HepG2 (cell line): ENCODE measurements around the gene ACOT8. TPM values are rescaled to one million over a fixed set of nuclear protein-coding genes. Genes with fewer than 3 reads are reported as not detected.
A peak's percentile ranks its signal among the peaks of the same experiment; 100 is the strongest.

Experiments used
- EP300 ChIP-seq, 3 experiments: sonication (generic) in 1 of 3; formaldehyde crosslinking in 1 of 3; IDR thresholded peaks; 2 replicates each; pipeline versions ENCODE4 v1.5.1 to v1.6.1; 2011 to 2020; ENCODE audit warnings: low read depth in 2 of 3, low read length in 2 of 3, borderline replicate concordance in 1 of 3, improper control_type of control experiment in 1 of 3, mild to moderate bottlenecking in 1 of 3, missing genetic modification reagents in 1 of 3, moderate library complexity in 1 of 3
- IRF9 ChIP-seq: sonication (generic); formaldehyde crosslinking; IDR thresholded peaks from 2 replicates; pipeline ENCODE4 v1.8.0; 2022; ENCODE audit warnings: missing genetic modification reagents, mild to moderate bottlenecking, borderline replicate concordance
- NFE2L2 ChIP-seq: fragments of 150-350 bp; IDR thresholded peaks from 2 replicates; pipeline ENCODE4 v1.6.1; 2014; ENCODE audit warnings: low read length
- PRDM10 ChIP-seq: sonication (generic); formaldehyde crosslinking; IDR thresholded peaks from 2 replicates; pipeline ENCODE4 v1.4.0; 2020; ENCODE audit warnings: low read depth, missing genetic modification reagents
- SIN3B ChIP-seq: fragments of 150-350 bp; IDR thresholded peaks from 2 replicates; pipeline ENCODE4 v1.6.1; 2014; ENCODE audit warnings: low read length
- SNRNP70 ChIP-seq: fragments of 200-400 bp; formaldehyde crosslinking; IDR thresholded peaks from 2 replicates; pipeline ENCODE4 v1.6.1; 2017; ENCODE audit warnings: mild to moderate bottlenecking, low read depth, low read length, moderate library complexity
- TAF15 ChIP-seq: fragments of 200-400 bp; formaldehyde crosslinking; IDR thresholded peaks from one replicate; pipeline ENCODE4 v1.6.1; 2018; ENCODE audit warnings: mild to moderate bottlenecking, low read depth, low read length; ENCODE audit not compliant: poor library complexity, severe bottlenecking
- TMF1 ChIP-seq: sonication (generic); formaldehyde crosslinking; IDR thresholded peaks from 2 replicates; pipeline ENCODE4 v1.8.1; 2022; ENCODE audit warnings: low read depth, missing genetic modification reagents
- YEATS2 ChIP-seq: sonication (generic); formaldehyde crosslinking; IDR thresholded peaks from 2 replicates; pipeline ENCODE4 v1.4.0; 2020; ENCODE audit warnings: missing genetic modification reagents, borderline replicate concordance
- ZBTB20 ChIP-seq: sonication (generic); formaldehyde crosslinking; IDR thresholded peaks from 2 replicates; pipeline ENCODE4 v1.8.1; 2023; ENCODE audit warnings: missing genetic modification reagents, low read depth, mild to moderate bottlenecking, borderline replicate concordance
- ZFP82 ChIP-seq: sonication (generic); formaldehyde crosslinking; IDR thresholded peaks from 2 replicates; pipeline ENCODE4 v1.5.1; 2020; ENCODE audit warnings: mild to moderate bottlenecking, missing genetic modification reagents, borderline replicate concordance
- ZNF207 ChIP-seq: fragments of 450-650 bp; IDR thresholded peaks from 2 replicates; pipeline ENCODE4 v1.6.1; 2016; ENCODE audit warnings: antibody characterized with exemption, borderline replicate concordance
- ZNF281 ChIP-seq: sonication (generic); formaldehyde crosslinking; IDR thresholded peaks from 2 replicates; pipeline ENCODE4 v1.4.0; 2020; ENCODE audit warnings: missing genetic modification reagents, borderline replicate concordance
- polyA plus RNA-seq, 8 experiments: library from polyadenylated mRNA; depleted of rRNA in 3 of 8; stranded (reverse) in 7 of 8; unstranded in 1 of 8; fragments of >200 nt; fragmentation: Illumina TruSeq in 4 of 8; extraction: Trizol in 4 of 8; gene quantifications; 2 replicates each; pipeline versions ENCODE4 v1.2.1 to v1.2.3, GENCODE V29; 2011 to 2016; ENCODE audit warnings: low read depth in 4 of 8, missing spikeins in 1 of 8, mixed read lengths in 1 of 8; ENCODE audit not compliant: insufficient read depth in 1 of 8
- total RNA-seq, 5 experiments: library from RNA; depleted of rRNA; stranded (reverse); fragments of >200 nt; fragmentation: Illumina TruSeq; extraction: Trizol; gene quantifications; 2 replicates each; pipeline ENCODE4 v1.2.3, GENCODE V29; 2016; ENCODE audit warnings: low read depth in 1 of 5
- TF ChIP-seq, protein P1 (sequence below): IDR thresholded peaks from 2 replicates; pipeline ENCODE4 v1.6.1; 2016; ENCODE audit warnings: control low read depth

The ACOT8 gene
- total and polyA plus RNA-seq, 2 of the 13 experiments (the other 11 are each of a cell fraction or from before 2014, with no cell fraction given), result 31.4 to 45.5 TPM

DNA sequence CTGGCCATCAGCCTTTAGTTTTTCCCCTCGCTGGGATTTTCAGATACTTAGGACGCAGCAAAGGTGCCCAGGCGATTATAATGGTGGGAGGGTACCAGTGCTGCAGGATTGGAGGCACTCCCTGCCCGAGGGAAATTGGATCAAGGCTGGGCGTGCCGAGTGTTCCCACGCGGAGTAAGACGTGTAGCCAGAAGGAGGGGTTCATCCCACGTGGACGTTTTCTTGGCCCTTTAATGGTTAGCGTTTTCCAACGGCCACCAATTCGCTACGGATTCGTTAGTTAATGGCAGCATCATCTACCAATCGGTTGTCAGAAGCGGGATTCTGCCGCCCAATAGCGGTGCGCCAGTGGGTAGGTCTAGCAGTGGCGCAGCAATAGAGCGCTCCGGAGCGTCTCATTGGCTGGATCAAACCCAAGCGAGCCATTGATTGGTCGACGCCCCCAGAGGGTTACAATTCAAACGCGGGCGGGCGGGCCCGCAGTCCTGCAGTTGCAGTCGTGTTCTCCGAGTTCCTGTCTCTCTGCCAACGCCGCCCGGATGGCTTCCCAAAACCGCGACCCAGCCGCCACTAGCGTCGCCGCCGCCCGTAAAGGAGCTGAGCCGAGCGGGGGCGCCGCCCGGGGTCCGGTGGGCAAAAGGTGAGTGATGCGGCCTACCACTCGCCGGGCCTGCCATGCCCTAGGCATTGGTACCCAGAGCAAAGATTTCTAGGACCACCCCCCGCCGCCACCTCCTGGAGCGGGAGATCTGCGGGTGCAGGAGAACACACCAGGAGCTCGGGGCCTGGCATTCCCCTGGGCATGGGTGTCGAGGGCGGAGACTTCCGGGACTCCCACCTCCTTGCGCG, 44.8 kb downstream of the ACOT8 start, which contains the start of gene UBE2C (continued):
- TF ChIP-seq ZNF281 (CRISPR knock-in tag) (no peak), EP300 (IDR thresholded peaks at IDR 0.05; ENCODE audit: low read depth in 2 of 2, low read length in 2 of 2) (no peak), EP300 (CRISPR knock-in tag; IDR thresholded peaks at IDR 0.05; ENCODE audit: borderline replicate concordance) (0 out of 2 replicates have a peak, but pooled peaks have one; percentile 6), ZBTB20 (CRISPR knock-in tag) (no peak), NFE2L2 (no peak), ZNF207 (no peak), ZFP82 (no peak), SIN3B (peak; percentile 94), SNRNP70 (no peak), TAF15 (peak; percentile 81), IRF9 (CRISPR knock-in tag) (peak; percentile 89; the same call in 1 of the 2 replicates), TMF1 (CRISPR knock-in tag) (peak; percentile 95), YEATS2 (CRISPR knock-in tag) (no peak), PRDM10 (no peak)
- TF ChIP-seq, protein P1, sequence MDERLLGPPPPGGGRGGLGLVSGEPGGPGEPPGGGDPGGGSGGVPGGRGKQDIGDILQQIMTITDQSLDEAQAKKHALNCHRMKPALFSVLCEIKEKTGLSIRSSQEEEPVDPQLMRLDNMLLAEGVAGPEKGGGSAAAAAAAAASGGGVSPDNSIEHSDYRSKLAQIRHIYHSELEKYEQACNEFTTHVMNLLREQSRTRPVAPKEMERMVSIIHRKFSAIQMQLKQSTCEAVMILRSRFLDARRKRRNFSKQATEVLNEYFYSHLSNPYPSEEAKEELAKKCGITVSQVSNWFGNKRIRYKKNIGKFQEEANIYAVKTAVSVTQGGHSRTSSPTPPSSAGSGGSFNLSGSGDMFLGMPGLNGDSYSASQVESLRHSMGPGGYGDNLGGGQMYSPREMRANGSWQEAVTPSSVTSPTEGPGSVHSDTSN (CRISPR knock-in tag), result peak; percentile 90
